ENCODE results near the gene SLC44A4. TPM values are rescaled to one million over a fixed set of nuclear protein-coding genes. Genes with fewer than 3 reads are reported as not detected.
A peak's percentile ranks its signal among the peaks of the same experiment; 100 is the strongest.
"Not testable (repeated sequence)": the region's sequence is repeated elsewhere in the genome, so short reads cannot be mapped to it uniquely, and the experiment has no call there.

SLC44A4 gene
- total RNA-seq, 1 experiment from 2014 or later, result 3.5 TPM

- Histone ChIP-seq H3K9me3 (ENCODE audit: low read length) (no peaks in the 10 kb centered on the region), H3K4me1 (ENCODE audit: insufficient read depth, low read length) (peaks cover 33% of the 10 kb centered on the region), H3K27me3 (ENCODE audit: low read length) (no peaks in the 10 kb centered on the region), H3K4me2 (ENCODE audit: low read length) (peak overlapping the region; percentile 28), H3K79me2 (ENCODE audit: low read length) (no peaks in the 10 kb centered on the region), H3K27ac (ENCODE audit: low read length) (peak overlapping the region; percentile 46), H3K36me3 (ENCODE audit: low read depth, low read length) (no peaks in the 10 kb centered on the region), H3K9ac (ENCODE audit: low read length) (no peak overlapping the region), H4K20me1 (ENCODE audit: low read length) (no peaks in the 10 kb centered on the region), H3F3A (ENCODE audit: low read length, unreplicated experiment) (no peaks in the 10 kb centered on the region), H3K9me2 (replicated peaks; ENCODE audit: low read length) (no peaks in the 10 kb centered on the region), H3K4me3 (ENCODE audit: low read length) (no peak overlapping the region), H2AFZ (ENCODE audit: low read length) (no peak overlapping the region)
- peak; percentile 87 for DNase-seq
- intact Hi-C loops (cut with micrococcal nuclease), result loop anchor here (10.0 kb wide), 1 partner anchor 206 kb away; no protein-coding TSS in a partner anchor
- TF ChIP-seq EZH2phosphoT487 (IDR thresholded peaks at IDR 0.05; ENCODE audit: borderline replicate concordance, low read length) (no peak), CTCF (conservative IDR thresholded peaks at IDR 0.05; ENCODE audit: low read depth, low read length) (no peak), EZH2 (IDR thresholded peaks at IDR 0.05; ENCODE audit: low read length, unreplicated experiment) (no peak)
- CTCF ChIA-PET, result no interaction called here
- peak; percentile 82 for ATAC-seq
- no TSS peak for BruUV-seq (replicated peaks)
- POLR2A ChIA-PET (ENCODE audit: unreplicated experiment), result no interaction called here
Observed at GRCh38 chr6:31908791-31909190, 30.0 kb upstream of the SLC44A4 start.

- POLR2A ChIA-PET (ENCODE audit: unreplicated experiment); DNase-seq; H3K9ac ChIP-seq (ENCODE audit: low read length); ATAC-seq; H3K4me3 ChIP-seq (ENCODE audit: low read length); BruUV-seq (replicated peaks); H3K27me3 ChIP-seq (ENCODE audit: low read length); H3K79me2 ChIP-seq (ENCODE audit: low read length); H2AFZ ChIP-seq (ENCODE audit: low read length); H4K20me1 ChIP-seq (ENCODE audit: low read length); H3K36me3 ChIP-seq (ENCODE audit: low read depth, low read length); H3F3A ChIP-seq (ENCODE audit: low read length, unreplicated experiment); H3K9me3 ChIP-seq (ENCODE audit: low read length); CTCF ChIA-PET; H3K9me2 ChIP-seq (replicated peaks; ENCODE audit: low read length): not testable (repeated sequence)
- Histone ChIP-seq H3K27ac (ENCODE audit: low read length) (peak overlapping the region; percentile 46), H3K4me2 (ENCODE audit: low read length) (peak overlapping the region; percentile 28), H3K4me1 (ENCODE audit: insufficient read depth, low read length) (peaks cover 33% of the 10 kb centered on the region)
- intact Hi-C loops (cut with micrococcal nuclease), result loop anchor here (10.0 kb wide), 1 partner anchor 207 kb away; no protein-coding TSS in a partner anchor
Observed at GRCh38 chr6:31908255-31908654, 29.5 kb upstream of the SLC44A4 start.

GRCh38 chr6:31907158-31907813, 28.5 kb upstream of the SLC44A4 start:
- H3K9me2 ChIP-seq (replicated peaks; ENCODE audit: low read length), result no peaks in the 10 kb centered on the region
- no peak for TF ChIP-seq EZH2 (IDR thresholded peaks at IDR 0.05; ENCODE audit: low read length, unreplicated experiment)
- no peak for TF ChIP-seq CTCF (conservative IDR thresholded peaks at IDR 0.05; ENCODE audit: low read depth, low read length)
- no peak for TF ChIP-seq EZH2phosphoT487 (IDR thresholded peaks at IDR 0.05; ENCODE audit: borderline replicate concordance, low read length)
- ChIA-PET POLR2A (ENCODE audit: unreplicated experiment) (interaction anchor here (0.6 kb wide), 1 partner anchor 462 kb away, joined by 6 read pairs; no protein-coding TSS in a partner anchor), CTCF (interaction anchor here (0.7 kb wide), 1 partner anchor 228 kb away, joined by 17 read pairs; no protein-coding TSS in a partner anchor)
- H3F3A ChIP-seq (ENCODE audit: low read length, unreplicated experiment), result no peaks in the 10 kb centered on the region
- BruUV-seq (replicated peaks), result no TSS peak
- peaks cover 39% of the 10 kb centered on the region for H3K4me1 ChIP-seq (ENCODE audit: insufficient read depth, low read length)
- H3K9me3 ChIP-seq (ENCODE audit: low read length), result no peaks in the 10 kb centered on the region
- no peaks in the 10 kb centered on the region for H3K27me3 ChIP-seq (ENCODE audit: low read length)
- no peak for ATAC-seq
- no peaks in the 10 kb centered on the region for H3K79me2 ChIP-seq (ENCODE audit: low read length)
- H3K4me2 ChIP-seq (ENCODE audit: low read length), result no peak overlapping the region
- H3K4me3 ChIP-seq (ENCODE audit: low read length), result no peak overlapping the region
- intact Hi-C loops (cut with micrococcal nuclease), result loop anchor here (10.0 kb wide), 1 partner anchor 208 kb away; no protein-coding TSS in a partner anchor
- no peak for DNase-seq
- H4K20me1 ChIP-seq (ENCODE audit: low read length), result no peaks in the 10 kb centered on the region
- no peak overlapping the region for H2AFZ ChIP-seq (ENCODE audit: low read length)
- H3K27ac ChIP-seq (ENCODE audit: low read length), result no peak overlapping the region
- no peak overlapping the region for H3K9ac ChIP-seq (ENCODE audit: low read length)
- no peaks in the 10 kb centered on the region for H3K36me3 ChIP-seq (ENCODE audit: low read depth, low read length)

- intact Hi-C loops (cut with micrococcal nuclease), result loop anchor here (10.0 kb wide), 1 partner anchor 208 kb away; no protein-coding TSS in a partner anchor
- not testable (repeated sequence) for H3K9me2 ChIP-seq (replicated peaks; ENCODE audit: low read length); H3K9ac ChIP-seq (ENCODE audit: low read length); H3K4me3 ChIP-seq (ENCODE audit: low read length); H3F3A ChIP-seq (ENCODE audit: low read length, unreplicated experiment); DNase-seq; H3K27ac ChIP-seq (ENCODE audit: low read length); H3K9me3 ChIP-seq (ENCODE audit: low read length); H2AFZ ChIP-seq (ENCODE audit: low read length); BruUV-seq (replicated peaks); H3K4me2 ChIP-seq (ENCODE audit: low read length); H4K20me1 ChIP-seq (ENCODE audit: low read length); H3K27me3 ChIP-seq (ENCODE audit: low read length); H3K36me3 ChIP-seq (ENCODE audit: low read depth, low read length); ATAC-seq; H3K79me2 ChIP-seq (ENCODE audit: low read length)
- ChIA-PET CTCF (interaction anchor here (0.7 kb wide), 1 partner anchor 229 kb away, joined by 17 read pairs; no protein-coding TSS in a partner anchor), POLR2A (ENCODE audit: unreplicated experiment) (interaction anchor here (0.6 kb wide), 1 partner anchor 463 kb away, joined by 6 read pairs; no protein-coding TSS in a partner anchor)
- H3K4me1 ChIP-seq (ENCODE audit: insufficient read depth, low read length), result peaks cover 37% of the 10 kb centered on the region
Observed at GRCh38 chr6:31906727-31907126, 27.9 kb upstream of the SLC44A4 start.
